BLaER1 (cell line): ENCODE results near the gene PARP12.

Experiments
- H3K27ac ChIP-seq: shearing (Covaris generic); formaldehyde crosslinking; 2 replicates; pipeline ENCODE4 v1.8.1; 2022
- H3K27me3 ChIP-seq: shearing (Covaris generic); formaldehyde crosslinking; 2 replicates; pipeline ENCODE4 v1.8.1; 2022
- H3K36me3 ChIP-seq: shearing (Covaris generic); formaldehyde crosslinking; 2 replicates; pipeline ENCODE4 v1.8.1; 2022
- H3K4me1 ChIP-seq: shearing (Covaris generic); formaldehyde crosslinking; 2 replicates; pipeline ENCODE4 v1.8.1; 2022
- H3K4me2 ChIP-seq: shearing (Covaris generic); formaldehyde crosslinking; 2 replicates; pipeline ENCODE4 v1.8.1; 2022
- H3K4me3 ChIP-seq: shearing (Covaris generic); formaldehyde crosslinking; 2 replicates; pipeline ENCODE4 v1.8.1; 2022
- H3K9ac ChIP-seq: shearing (Covaris generic); formaldehyde crosslinking; 2 replicates; pipeline ENCODE4 v1.8.1; 2022
- H3K9me3 ChIP-seq: shearing (Covaris generic); formaldehyde crosslinking; 2 replicates; pipeline ENCODE4 v1.8.1; 2022
- H4K20me1 ChIP-seq: shearing (Covaris generic); formaldehyde crosslinking; 2 replicates; pipeline ENCODE4 v1.8.1; 2022
- Cebpa-rat ChIP-seq: shearing (Covaris generic); IDR thresholded peaks from 2 replicates; pipeline ENCODE4 v1.8.1; 2022

Gene PARP12

GRCh38 chr7:139998572-139998971, 64.2 kb downstream of the PARP12 start:
- TF ChIP-seq Cebpa-rat, result no peak
- Histone ChIP-seq H3K9ac (no peak overlapping the region), H3K4me3 (no peak overlapping the region), H3K36me3 (no peaks in the 10 kb centered on the region), H3K27me3 (no peaks in the 10 kb centered on the region), H3K9me3 (no peaks in the 10 kb centered on the region), H3K4me2 (no peak overlapping the region), H4K20me1 (no peaks in the 10 kb centered on the region), H3K27ac (no peak overlapping the region), H3K4me1 (peaks cover 14% of the 10 kb centered on the region)

DNA sequence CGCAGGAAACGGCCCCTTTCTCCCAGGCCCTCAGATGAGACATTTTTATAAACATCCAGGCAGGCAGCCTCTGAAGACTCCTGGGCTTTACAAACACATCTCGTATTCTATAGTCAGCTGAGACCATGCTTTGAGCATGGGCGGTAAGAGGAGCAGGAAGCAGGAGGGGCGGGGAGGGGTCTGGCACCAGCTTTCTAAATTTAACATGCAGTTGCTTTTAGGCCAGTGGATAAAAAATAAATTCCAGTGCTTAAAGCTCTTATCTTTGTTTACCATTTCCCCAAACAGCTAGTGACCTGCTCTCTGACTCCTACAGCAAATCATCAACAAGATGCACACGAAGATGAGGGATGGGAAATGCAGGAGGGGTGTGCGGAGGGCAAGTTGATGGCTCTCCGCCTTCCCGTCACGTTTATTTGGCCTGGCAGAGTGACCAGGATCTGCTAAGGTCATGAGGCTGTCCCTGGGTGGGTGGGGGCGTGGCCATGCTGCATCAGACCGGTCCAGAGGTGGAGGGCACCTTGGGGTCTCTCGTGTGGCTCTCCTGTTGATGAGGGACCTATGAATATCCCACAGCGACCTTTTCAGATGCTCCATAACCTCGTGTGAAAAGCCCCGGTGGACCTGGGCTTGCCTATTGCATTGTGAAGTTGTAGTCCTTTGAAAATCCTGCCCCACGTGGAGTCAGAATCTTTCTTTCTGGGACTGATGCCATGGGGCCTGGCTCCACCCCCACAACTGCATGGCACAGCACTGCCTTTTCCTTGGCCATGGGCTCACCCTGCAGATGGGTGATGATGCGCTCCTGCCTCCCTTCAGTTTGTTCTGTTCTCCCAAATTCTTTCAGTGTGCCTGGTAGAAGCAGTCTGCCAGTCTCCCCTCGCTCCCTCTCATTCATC, 67.5 kb downstream of the PARP12 start:
- peaks cover 42% of the 10 kb centered on the region for H3K4me1 ChIP-seq
- no peaks in the 10 kb centered on the region for H3K27me3 ChIP-seq
- peak overlapping the region; percentile 60 for H3K4me2 ChIP-seq
- no peak for TF ChIP-seq Cebpa-rat
- H3K9ac ChIP-seq, result no peak overlapping the region
- no peak overlapping the region for H3K27ac ChIP-seq
- no peaks in the 10 kb centered on the region for H3K9me3 ChIP-seq
- H3K36me3 ChIP-seq, result no peaks in the 10 kb centered on the region
- no peaks in the 10 kb centered on the region for H4K20me1 ChIP-seq
- no peak overlapping the region for H3K4me3 ChIP-seq

DNA sequence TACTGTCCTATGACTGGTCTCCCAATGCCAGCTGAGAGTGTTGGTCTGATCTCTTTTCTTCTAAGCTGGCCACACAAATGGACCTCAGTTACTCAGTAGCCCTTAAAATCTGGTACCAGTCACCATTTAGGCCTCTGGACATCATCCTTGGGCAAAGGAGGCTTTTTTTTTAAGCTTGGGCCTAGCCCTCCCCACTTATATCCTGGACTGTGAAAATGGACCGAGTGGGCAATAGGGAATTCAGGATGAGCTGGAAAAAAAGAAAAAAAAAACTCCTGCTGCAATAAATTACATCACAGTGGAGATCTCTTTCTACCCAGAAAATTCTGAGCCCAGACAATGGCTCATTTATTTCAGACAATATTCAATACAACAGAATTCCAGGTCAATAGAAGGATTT, 68.4 kb downstream of the PARP12 start:
- TF ChIP-seq Cebpa-rat, result no peak
- H3K4me3 ChIP-seq, result no peak overlapping the region
- H3K4me1 ChIP-seq, result peaks cover 51% of the 10 kb centered on the region
- H3K9ac ChIP-seq, result no peak overlapping the region
- no peaks in the 10 kb centered on the region for H4K20me1 ChIP-seq
- H3K4me2 ChIP-seq, result peak overlapping the region; percentile 60; the same call in 1 of the 2 replicates
- H3K9me3 ChIP-seq, result no peaks in the 10 kb centered on the region
- no peaks in the 10 kb centered on the region for H3K27me3 ChIP-seq
- H3K27ac ChIP-seq, result no peak overlapping the region
- H3K36me3 ChIP-seq, result no peaks in the 10 kb centered on the region

GRCh38 chr7:139993592-139993991, 69.2 kb downstream of the PARP12 start:
- H3K4me3 ChIP-seq, result no peak overlapping the region
- no peaks in the 10 kb centered on the region for H3K9me3 ChIP-seq
- H3K36me3 ChIP-seq, result no peaks in the 10 kb centered on the region
- H3K27ac ChIP-seq, result no peak overlapping the region
- TF ChIP-seq Cebpa-rat, result no peak
- H3K4me1 ChIP-seq, result peaks cover 59% of the 10 kb centered on the region
- H4K20me1 ChIP-seq, result no peaks in the 10 kb centered on the region
- no peak overlapping the region for H3K9ac ChIP-seq
- H3K27me3 ChIP-seq, result no peaks in the 10 kb centered on the region
- no peak overlapping the region for H3K4me2 ChIP-seq

DNA sequence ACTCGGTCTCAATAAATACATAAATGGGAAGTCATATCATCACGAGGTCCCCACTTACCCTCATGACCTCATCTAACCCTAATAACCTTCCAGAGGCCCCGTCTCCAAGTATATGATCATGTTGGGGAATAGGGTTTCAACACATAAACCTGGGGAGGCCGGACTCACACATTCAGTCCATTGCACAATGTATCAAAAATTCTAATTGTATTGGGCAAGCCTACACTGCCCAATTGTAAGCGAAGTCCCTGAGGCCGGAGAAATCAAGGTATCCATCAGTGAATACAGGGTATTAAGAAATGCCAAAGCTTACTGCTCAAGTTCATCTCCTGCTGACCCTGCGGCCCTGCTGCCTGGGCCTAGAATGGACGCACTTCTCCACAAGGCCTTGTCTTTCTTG, 69.6 kb downstream of the PARP12 start:
- Histone ChIP-seq H3K9ac (no peak overlapping the region), H3K4me3 (no peak overlapping the region), H3K27ac (no peak overlapping the region), H3K4me2 (peak overlapping the region; percentile 69; the same call in 1 of the 2 replicates), H3K9me3 (no peaks in the 10 kb centered on the region), H3K36me3 (no peaks in the 10 kb centered on the region), H3K27me3 (no peaks in the 10 kb centered on the region), H4K20me1 (no peaks in the 10 kb centered on the region), H3K4me1 (peaks cover 62% of the 10 kb centered on the region)
- no peak for TF ChIP-seq Cebpa-rat

DNA sequence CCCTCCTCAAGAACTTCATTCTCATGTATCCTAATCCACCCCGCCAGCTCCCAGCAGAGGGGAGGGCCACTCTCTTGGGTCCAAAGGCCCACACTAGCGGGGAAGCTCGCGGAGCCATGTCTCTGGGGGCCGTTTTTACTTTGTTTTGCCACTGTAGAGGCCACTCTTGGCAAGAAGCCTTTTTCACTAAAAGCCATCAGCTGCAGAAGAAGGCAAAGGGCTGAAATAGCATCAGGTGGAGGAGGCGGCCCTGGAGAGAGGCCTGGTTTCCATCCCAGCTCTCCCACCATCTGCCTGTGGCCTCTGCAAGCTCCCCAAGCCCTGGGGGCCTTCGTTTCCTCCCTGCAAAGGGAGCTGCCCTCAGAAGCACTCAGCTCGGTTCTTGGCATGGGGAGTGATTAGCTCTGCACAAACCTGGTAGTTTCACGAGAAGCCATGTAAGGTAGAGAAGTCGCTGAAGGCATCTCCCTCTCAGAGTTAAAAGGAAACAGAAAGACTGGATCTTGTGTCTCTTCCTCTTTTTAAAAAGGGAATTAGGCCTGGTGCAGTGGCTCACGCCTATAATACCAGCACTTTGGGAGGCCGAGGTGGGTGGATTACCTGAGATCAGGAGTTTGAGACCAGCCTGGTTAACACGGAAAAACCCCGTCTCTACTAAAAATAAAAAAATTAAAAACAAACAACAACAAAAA, 70.3 kb downstream of the PARP12 start:
- peaks cover 62% of the 10 kb centered on the region for H3K4me1 ChIP-seq
- peak overlapping the region; percentile 69 for H3K4me2 ChIP-seq
- no peak overlapping the region for H3K4me3 ChIP-seq
- H3K36me3 ChIP-seq, result no peaks in the 10 kb centered on the region
- no peaks in the 10 kb centered on the region for H4K20me1 ChIP-seq
- no peaks in the 10 kb centered on the region for H3K9me3 ChIP-seq
- no peak overlapping the region for H3K9ac ChIP-seq
- peak overlapping the region; percentile 41; the same call in 1 of the 2 replicates for H3K27ac ChIP-seq
- no peak for TF ChIP-seq Cebpa-rat
- H3K27me3 ChIP-seq, result no peaks in the 10 kb centered on the region

GRCh38 chr7:139991911-139992310, 70.8 kb downstream of the PARP12 start:
- H3K9ac ChIP-seq, result no peak overlapping the region
- H3K9me3 ChIP-seq, result no peaks in the 10 kb centered on the region
- H3K4me3 ChIP-seq, result no peak overlapping the region
- no peak for TF ChIP-seq Cebpa-rat
- H3K27me3 ChIP-seq, result no peaks in the 10 kb centered on the region
- peak overlapping the region; percentile 69 for H3K4me2 ChIP-seq
- peak overlapping the region; percentile 41; the same call in 1 of the 2 replicates for H3K27ac ChIP-seq
- H4K20me1 ChIP-seq, result no peaks in the 10 kb centered on the region
- H3K4me1 ChIP-seq, result peaks cover 62% of the 10 kb centered on the region
- no peaks in the 10 kb centered on the region for H3K36me3 ChIP-seq

GRCh38 chr7:139991269-139991666, 71.5 kb downstream of the PARP12 start:
- H3K27ac ChIP-seq, result no peak overlapping the region
- H3K27me3 ChIP-seq, result no peaks in the 10 kb centered on the region
- H3K9me3 ChIP-seq, result no peaks in the 10 kb centered on the region
- TF ChIP-seq Cebpa-rat, result no peak
- peaks cover 62% of the 10 kb centered on the region for H3K4me1 ChIP-seq
- peak overlapping the region; percentile 69; the same call in 1 of the 2 replicates for H3K4me2 ChIP-seq
- no peaks in the 10 kb centered on the region for H3K36me3 ChIP-seq
- H3K4me3 ChIP-seq, result no peak overlapping the region
- H3K9ac ChIP-seq, result no peak overlapping the region
- H4K20me1 ChIP-seq, result no peaks in the 10 kb centered on the region

- Histone ChIP-seq H3K27ac (0 out of 2 replicates have a peak overlapping the region, but pooled peaks have one; percentile 66), H3K4me2 (peak overlapping the region; percentile 70), H3K36me3 (no peaks in the 10 kb centered on the region), H3K9me3 (no peaks in the 10 kb centered on the region), H3K4me3 (no peak overlapping the region), H3K9ac (no peak overlapping the region), H3K27me3 (no peaks in the 10 kb centered on the region), H3K4me1 (peaks cover 62% of the 10 kb centered on the region), H4K20me1 (no peaks in the 10 kb centered on the region)
- no peak for TF ChIP-seq Cebpa-rat
Measured at GRCh38 chr7:139990571-139991268, 72.0 kb downstream of the PARP12 start.
